SK-N-MC (cell line): ENCODE data around the gene LRWD1.

Experiments
- EZH2 ChIP-seq: fragments of 200-600 bp; sonication (generic); IDR thresholded peaks from one replicate; pipeline ENCODE4 v1.6.1; 2017; ENCODE audit warnings: antibody characterized with exemption
- FOXP2 ChIP-seq: optimal IDR thresholded peaks from 2 replicates; pipeline ENCODE3; 2011; ENCODE audit warnings: mild to moderate bottlenecking, moderate library complexity; ENCODE audit not compliant: insufficient read depth; ENCODE audit errors: extremely low read length, control extremely low read depth
- POLR2AphosphoS5 ChIP-seq: IDR thresholded peaks from 2 replicates; pipeline ENCODE4 v1.6.1; 2012; ENCODE audit warnings: mild to moderate bottlenecking, low read depth, low read length, borderline replicate concordance

DNA sequence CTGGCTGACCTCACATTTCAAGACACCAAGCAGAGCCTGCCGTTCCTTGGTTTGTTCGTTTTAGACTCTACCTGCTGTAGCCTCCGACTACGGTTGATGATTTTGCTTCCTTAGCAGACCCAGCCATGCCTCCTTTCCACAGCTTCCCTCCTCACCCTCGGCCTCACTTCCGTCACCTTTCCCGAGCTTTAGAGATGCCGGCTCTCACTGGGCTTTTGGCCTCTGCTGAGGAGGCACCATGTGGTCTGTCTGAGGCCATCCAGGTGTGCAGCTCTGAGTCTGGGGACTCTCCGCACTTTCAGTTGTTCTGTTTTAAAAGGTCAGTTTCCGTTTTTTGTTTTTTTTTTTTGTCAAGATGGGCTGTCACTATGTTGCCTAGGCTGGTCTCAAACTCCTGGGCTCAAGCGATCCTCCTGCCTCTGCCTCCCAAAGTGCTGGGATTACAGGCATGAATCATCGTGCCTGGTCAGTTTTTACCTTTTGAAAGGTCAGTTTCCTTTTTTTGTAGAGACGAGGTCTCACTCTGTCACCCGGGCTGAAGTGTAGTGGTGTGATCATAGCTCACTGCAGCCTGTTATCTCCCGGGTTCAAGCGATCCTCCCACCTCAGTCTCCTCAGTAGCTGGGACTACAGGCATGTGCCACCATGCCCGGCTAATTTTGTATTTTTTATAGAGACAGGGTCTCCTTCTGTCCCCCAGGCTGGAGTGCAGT lies 19.7 kb upstream of the LRWD1 start:
- TF ChIP-seq EZH2 (no peak), POLR2AphosphoS5 (no peak), FOXP2 (no peak)
